GM18861 (cell line): Measurements from ENCODE around the gene ASS1.

Source experiments
- ATAC-seq: cut with Tn5 transposase; IDR thresholded peaks from one replicate; pipeline ENCODE4 v1.9.1; 2021; ENCODE audit not compliant: unreplicated experiment

Gene ASS1

DNA sequence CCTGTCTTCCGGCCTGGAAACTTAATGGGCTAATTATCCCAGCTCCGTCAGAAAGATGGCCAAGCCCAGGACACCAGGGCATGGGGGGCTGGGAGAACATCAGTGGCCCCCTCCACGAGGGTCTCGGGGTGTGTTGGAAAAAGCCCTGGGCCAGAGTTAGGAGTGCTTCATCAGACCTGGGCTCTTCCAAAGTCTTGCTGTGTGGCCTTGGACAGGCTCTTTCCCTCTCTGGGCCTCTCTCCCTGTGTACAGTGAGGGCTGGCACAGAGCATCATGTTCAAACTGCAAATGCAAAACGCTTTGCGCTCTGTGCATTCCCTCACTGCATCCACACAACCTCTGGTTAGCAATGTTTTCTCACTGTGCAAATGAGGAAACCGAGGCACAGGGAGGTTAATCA, 48.3 kb downstream of the ASS1 start:
- no peak for ATAC-seq

DNA sequence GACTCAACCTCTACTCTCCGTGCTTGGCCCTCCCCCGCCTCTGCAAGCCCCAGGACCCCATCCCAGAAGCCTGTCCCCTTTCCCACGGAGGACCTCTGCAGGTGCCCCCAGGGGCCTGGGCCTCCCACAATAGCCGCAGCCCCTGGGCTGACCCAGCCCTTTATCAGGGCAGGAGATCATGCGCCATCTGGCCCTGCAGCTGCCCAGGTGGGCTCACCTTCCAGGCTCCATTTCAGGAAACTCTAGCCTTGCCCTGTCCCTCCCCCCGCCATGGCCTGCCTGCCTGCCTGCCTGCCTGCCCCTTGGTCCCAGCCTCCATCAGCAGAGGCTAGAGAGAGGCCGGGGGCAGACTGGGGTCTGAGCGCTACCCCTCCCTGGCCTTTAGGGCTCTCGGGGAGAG, 48.7 kb downstream of the ASS1 start:
- no peak for ATAC-seq

DNA sequence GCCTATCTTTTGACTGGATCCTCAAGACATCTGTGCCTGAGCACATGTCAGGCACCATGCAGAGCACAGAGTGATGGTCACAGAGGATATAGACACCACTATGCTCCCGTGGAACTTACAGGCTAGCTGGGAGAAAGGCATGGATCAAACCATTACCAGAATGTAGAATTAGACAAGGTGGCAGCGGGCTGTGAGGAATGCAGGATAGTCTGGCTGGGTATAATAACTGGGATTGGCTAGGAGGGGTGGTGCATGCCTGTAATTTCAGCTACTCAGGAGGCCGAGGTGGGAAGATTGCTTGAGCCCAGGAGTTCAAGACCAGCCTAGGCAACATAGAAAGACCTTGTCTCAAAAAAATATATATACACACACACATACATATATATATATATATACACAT, 50.3 kb downstream of the ASS1 start:
- ATAC-seq, result no peak

DNA sequence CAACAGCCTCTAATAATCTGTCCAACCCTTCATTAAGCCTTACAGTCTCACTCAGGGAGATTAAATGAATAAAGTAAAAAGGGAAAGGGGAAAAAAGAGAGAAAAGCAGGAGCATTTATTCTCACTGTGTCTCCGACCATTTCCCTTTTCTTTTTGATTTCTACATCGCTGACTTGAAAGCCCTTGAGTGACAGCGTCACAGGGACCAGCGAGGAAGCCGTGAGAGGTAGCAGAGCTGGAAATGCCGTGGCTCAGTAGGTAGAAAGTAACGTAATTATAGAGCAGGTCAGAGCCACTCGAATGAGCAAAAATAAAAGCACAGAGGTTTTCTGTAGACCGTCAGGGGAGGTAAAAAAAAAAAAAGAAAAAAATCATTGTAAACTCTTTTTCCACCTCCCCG, 52.4 kb downstream of the ASS1 start:
- ATAC-seq, result no peak

DNA sequence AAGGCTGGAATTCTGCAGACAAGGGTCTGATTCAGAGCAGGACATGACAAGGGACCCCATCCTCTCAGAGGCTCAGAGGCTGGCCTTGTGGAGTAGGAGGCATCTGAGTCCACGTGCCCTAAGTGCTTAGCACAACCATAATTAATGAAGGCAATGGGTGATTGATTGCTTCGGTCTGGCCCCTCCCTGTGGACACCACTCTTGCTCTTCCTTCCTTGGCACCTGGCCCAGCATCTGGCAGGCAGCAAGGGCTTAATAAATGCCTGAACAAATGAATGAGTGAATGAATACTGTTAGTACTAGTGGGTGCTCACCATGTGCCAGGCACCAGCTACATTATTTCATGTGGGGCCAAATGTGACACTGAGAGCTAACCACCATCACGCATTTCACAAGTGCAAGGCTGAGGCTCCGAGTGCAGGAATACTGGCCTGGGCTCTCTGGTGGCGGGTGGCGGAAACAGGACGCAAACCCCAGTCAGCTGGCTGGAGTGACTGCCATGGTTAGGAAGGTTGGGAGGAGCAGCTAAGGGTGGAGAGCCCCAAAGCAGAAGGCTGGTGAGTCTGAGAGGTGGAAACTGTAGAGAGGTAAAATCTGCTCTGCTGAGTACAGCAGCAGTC, 53.6 kb downstream of the ASS1 start:
- ATAC-seq, result no peak

DNA sequence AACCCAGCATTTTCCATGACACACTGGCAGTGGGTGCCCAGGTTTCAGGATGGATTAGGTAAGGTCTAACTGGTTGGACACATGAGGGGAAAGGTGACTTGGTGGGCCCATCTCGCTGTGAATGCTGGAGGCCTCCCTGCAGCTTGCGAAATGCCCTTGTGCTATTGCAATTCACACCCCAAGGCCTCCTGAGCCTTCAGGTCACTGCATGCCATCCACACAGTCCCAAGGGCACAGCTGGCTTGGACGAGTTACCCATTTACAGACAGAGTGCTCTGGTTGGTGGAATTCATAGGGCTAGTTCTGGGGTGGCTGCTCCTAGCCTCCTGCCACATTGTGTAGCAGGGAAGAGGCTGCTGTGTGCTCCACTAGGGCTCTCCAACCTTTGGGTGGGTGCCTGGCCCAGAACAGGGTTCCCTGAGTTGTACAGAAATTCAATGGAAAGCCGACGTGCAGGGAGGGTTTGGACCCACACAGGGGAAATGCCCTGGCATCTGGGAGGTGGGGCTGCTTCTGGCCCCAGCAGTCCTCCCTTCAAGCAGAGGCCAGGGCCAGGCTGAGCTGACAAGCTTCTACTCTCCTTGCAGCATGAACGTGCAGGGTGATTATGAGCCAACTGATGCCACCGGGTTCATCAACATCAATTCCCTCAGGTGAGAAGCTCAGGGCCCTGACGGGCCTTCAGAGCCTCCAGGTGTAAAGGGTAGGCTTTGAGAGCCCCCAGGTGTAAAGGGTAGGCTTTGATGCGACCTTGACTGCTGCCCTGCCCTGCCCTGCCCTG, 54.3 kb downstream of the ASS1 start:
- no peak for ATAC-seq

DNA sequence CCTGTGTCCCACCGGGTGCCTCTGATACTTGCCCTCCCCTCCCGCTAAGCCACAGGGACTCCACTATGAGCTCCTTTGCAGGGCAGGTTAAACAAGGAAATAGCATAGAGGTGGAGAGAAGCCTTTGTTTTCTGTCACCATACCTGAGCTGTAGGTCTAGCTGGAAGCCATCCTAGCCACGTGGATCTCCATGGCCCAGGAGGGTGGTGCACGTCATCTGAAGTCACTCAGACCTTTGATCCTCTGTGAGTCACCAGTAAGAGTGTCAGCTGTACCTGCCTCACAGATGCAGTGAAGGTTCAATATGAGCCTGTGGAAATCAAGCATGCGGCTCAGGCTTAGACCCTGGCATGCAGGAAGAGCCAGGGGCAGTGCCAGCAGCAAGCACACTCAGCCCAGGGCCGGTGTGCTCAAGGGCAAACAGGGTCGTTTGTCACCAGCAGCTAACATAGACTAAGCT, 55.1 kb downstream of the ASS1 start:
- ATAC-seq, result no peak

DNA sequence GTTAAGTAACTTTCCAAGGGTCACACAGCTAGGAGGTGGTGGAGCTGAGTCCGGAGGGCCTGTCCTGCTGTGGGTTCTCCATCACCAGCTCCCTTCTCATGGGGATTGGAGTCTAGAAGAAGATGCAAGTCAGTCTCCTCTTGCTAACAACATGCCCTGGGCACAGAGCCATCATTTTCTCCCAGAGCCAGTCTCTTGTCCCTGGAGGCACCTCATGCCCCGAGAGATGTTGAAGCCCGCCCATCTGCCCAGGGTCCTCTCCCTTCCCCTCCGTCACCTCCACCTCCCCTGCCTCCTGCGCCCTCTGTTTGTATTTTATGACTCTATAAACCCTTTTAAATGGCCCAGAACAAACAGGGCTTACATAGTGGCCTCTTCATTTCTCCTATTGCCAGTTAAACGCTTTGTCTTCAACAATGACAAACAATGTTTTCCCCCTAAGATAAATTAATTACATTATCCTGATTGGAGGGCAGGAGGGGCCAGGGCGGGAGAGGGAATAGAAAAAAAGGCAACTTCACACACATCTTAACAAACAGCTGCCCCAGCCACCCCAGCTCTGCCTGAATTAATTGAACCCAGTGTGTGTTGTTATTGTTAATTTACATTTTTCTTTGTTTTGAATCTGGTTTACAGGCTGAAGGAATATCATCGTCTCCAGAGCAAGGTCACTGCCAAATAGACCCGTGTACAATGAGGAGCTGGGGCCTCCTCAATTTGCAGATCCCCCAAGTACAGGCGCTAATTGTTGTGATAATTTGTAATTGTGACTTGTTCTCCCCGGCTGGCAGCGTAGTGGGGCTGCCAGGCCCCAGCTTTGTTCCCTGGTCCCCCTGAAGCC, 55.8 kb downstream of the ASS1 start:
- ATAC-seq, result no peak

DNA sequence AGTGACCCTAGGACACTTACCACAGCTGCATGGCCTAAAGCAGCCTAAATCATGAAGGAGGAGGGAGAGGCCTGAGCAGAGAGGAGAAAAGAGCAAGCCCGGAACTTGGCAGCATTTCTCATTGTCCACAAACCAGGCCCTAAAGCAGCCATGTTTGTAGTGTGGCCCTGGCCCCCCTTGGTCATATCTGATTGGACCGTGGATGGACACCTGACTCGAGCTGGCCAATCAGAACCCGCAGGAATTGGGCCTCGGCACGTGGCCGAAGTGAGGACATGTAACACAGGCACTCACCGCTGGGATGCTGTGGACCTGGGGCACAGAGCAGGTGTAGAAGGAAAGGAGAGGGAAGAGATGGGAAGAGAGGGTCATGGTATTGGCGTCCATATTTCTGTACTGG, 56.9 kb downstream of the ASS1 start:
- ATAC-seq, result no peak

DNA sequence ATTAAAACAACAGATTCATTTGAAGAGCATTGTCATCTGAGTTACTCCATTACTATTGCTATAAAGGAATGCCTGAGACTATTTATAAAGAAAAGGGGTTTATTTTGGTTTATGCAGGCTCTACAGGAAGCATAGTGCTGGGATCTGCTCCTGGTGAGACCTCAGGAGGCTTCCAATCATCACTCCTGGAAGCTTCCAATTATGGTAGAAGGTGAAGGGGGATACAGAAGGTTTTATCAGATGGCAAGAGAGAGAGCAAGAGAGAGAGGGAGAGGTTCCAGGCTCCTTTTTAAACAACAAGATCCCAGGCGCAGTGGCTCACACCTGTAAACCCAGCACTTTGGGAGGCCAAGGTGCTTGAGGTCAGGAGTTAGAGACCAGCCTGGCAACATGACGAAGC, 63.5 kb downstream of the ASS1 start:
- no peak for ATAC-seq

DNA sequence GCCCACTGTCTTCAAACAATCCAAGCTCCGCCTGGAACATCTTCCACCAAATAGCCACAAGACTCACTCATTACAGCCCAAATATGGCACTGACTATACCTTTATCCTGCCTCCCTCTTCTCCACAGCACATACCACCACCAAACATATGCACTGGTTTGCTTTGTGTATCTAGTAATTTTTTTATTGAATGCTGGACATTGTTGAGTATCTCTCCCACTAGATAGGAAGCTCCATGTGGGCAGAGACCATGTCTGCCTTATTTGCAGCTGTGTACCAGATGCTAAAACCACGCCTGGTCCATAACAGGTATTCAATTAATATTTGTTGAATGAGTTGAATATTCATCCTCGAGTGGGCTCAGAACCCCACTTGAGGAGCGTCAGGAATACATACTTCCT, 67.4 kb downstream of the ASS1 start:
- ATAC-seq, result no peak

DNA sequence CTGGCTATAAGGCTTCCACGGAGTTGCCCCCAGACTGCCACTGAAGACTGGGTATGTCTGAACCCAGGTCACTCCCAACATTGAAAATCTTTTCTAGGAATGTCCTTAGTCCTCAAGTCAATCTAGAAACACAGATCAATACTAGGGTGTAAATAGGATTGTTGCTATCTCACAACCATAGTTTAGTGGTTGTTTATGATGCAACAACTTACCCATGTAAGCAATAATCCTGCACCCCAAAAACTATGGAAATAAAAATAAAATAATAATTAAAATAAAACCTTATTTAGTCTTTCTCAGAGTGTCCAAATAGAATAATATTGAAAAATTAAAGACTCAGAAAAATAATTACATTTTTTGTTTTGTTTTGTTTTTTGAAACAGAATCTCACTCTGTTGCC, 68.3 kb downstream of the ASS1 start:
- no peak for ATAC-seq

DNA sequence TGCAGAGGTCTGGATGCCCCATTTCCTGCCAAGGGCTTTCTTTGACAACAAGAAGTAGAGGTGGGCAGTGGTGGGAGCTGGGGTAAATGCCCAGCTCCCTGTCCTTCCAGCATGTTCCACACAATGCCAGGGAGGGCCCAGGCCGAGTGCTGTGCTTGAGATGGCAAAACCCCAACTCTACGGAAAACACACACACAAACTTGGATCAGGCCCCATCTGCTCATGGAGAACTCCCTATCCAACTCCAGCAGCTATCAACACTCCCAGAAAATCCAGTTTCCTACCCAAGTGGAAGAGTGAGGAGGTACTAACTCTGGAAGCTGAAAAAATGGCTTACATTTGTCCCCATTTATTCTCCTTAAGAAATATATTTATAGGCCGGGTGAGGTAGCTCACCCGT, 73.5 kb downstream of the ASS1 start:
- no peak for ATAC-seq

DNA sequence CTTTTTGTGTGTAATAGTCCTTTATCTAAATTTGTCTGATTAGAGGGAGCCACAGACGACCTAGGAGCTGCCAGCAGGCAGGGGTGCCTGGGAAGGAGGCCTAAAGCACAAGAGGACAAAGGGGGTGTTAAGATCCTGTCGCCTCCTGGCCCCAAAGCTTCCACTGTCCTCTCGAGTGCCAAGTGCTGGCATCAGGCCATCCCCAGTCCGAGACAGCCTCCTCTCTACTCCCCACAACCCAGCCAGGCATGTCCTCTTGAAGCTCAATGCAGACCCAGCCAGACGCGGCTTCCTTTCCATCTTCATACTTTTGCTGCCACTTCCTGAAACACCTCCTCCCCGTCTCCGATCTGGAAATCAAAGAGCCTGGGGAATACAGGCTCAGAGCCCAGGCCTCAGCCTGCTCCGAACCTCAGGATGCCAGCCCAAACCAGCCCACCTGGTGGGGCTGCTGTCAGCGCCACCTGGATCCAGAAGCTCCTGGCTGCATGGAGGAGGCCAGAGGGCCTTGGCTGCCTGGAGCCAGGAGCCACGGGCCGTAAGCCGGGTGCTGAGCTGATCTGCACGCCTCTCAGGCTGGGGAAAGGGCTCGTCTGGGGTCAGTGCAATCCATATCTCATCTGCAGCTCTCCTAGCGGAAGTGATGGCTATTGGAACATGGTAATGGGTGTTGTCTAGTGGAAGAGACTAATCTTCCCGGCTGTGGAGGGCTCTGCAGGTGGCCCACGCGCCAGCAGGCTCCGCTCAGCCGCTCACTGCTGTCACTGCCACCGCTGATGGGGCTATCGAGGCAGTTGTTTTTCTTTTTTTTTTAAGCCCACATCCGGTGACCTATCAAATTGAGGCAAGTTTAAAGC, 74.4 kb downstream of the ASS1 start:
- ATAC-seq, result no peak

DNA sequence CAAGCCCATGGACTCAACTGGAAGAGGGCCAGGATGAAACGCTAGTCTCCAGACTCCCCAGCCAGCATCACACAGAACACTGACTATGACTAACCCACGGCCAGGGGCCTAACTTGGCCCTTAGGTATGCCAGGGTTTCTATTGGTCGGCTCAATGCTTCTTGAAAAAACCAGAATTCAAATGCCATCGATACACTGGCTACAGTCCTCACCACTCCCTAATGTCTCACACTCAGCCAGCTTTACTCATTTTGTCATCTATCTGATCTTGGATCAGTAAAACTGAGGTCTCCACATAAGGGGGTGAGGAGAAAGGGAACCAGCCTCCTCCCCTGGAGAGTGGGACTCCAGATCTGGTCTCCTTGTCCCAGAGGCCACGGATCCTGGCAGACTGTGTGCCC, 75.2 kb downstream of the ASS1 start:
- ATAC-seq, result no peak

DNA sequence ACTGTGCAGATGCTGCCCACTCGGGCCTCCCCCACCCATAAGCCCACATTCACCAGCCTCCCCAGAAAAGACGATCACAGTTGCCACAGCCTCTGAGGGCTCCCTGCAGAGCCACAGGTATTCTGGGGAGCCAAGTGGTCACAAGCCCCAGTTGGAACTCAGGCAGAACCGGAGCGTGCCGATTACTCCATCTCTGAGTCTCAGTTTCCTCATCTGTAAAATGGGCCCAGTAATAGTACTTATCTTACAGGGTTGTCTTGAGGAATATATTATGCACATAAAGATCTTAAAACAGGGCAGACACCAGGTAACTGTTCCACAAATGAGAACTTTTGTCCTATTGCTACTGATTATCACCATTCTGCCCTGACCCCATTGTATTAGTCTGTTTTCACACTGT, 77.0 kb downstream of the ASS1 start:
- ATAC-seq, result no peak

DNA sequence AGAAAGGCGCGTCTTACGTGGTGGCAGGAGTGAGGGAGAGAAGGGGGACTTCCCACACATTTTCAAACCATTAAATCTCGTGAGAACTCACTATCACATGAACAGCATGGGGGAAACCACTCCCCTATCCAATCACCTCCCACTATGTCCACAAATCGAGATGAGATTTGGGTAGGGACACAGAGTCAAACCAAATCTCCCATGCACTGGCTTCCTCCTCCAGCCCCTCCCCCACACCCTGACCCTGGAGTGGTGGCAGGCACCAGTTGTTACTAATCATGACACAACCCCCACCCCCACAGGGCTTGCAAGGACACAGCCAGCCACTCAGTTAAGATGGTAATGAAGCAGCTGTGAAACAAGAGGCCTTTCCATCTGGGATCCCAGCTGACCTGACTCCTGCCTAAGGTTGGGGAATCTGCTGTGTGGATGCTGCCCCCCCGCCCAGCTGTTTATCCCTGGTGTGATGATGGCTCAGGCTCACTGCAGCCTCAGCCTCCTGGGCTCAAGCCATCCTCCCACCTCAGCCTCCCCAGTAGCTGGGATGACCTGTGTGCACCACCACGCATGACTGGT, 77.6 kb downstream of the ASS1 start:
- no peak for ATAC-seq

DNA sequence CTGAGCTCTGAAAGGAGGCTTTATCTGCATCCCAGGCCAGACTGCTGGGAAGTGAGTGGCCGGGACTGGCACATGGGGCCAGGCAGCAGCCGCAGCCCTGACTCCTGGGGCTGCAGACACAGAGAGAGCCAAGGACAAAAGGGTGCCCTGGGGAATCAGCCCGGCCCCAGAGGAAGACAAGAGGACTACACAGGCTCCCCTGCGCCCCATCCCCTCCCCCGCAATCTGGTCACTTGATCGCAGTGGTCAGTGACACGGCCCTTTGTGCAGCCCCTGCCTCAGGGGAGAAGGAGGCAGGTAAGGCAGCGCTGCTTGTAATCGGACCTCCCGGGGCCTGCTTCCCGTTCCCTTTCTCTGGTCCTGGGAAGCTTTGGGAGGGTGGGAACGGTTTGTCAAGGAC, 79.2 kb downstream of the ASS1 start:
- ATAC-seq, result no peak

DNA sequence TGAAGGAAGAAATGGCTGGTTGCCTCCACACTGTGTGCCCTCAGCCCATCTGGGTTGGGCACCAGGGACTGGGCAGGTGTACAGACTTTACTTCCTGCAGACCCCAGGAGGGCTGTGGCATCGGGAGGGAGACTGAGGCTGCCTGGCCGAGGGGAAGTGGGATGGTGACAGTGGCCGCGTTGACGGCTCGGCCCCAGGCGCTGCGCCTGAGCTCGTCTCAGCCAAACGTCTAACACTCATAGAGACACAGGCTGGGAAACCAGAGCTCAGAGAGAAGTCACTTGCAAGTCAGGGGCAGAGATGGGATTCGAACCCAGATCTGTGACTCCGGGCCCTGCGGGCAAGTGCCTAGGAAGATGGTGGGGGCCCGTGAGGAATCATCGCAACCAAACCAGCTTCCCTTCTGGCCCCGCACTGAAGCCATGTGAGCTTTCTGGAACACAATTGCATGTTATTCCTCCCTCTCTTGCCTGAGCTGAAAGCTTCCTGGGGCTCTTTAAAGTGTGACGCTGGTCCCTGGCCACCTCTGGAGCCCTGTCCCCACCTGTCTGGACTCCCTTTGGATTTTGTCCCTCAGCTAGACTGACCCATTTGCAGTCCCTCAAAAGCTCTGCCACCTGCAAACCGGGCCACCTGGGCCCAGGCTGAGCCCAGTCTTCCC, 81.6 kb downstream of the ASS1 start:
- ATAC-seq, result no peak
